ENCODE results near the gene ERF.

GRCh38 chr19:42287827-42288107, 32.8 kb upstream of the ERF start:
- TF ChIP-seq CTCF (IDR thresholded peaks at IDR 0.05) (no peak), POLR2AphosphoS5 (IDR thresholded peaks at IDR 0.05) (no peak), EP300 (IDR thresholded peaks at IDR 0.05) (no peak), POLR2A (IDR thresholded peaks at IDR 0.05) (no peak)

All from sigmoid colon (tissue), 4 donors.